Measurements from ENCODE around the gene CCDC92.
"Not testable (repeated sequence)": the region's sequence is repeated elsewhere in the genome, so short reads cannot be mapped to it uniquely, and the experiment has no call there.

CCDC92 gene

GRCh38 chr12:123936956-123937706, 35.5 kb downstream of the CCDC92 start:
- no peak for DNase-seq (ENCODE audit: low read depth in 2 of 2)

- no peak for DNase-seq (ENCODE audit: low read depth in 2 of 2)
These were observed 36.2 kb downstream of the CCDC92 start for GRCh38 chr12:123936471-123936870.

- no peak for DNase-seq (ENCODE audit: low read depth in 2 of 2)
These were observed 36.7 kb downstream of the CCDC92 start for GRCh38 chr12:123935956-123936355.

DNA sequence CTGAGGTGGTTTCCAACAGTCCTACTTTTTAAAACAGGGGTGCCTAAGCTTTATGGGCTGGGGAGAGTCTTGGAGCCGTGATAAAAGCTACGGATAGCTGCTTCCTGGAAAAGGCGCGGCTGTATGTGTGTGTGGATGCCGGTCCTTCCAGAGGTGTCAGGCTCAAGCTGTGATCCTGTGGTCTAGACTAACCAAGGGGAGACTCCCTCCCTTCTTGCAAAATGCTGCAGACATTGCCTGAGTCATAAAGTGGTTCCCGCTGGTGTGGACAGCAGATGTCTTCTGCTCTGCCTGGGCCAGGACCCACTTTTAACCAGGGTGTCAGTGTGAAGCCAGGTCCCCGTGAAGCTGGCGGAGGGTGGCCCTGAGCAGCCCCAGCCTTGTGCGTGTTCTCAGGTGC, 37.8 kb downstream of the CCDC92 start:
- DNase-seq (ENCODE audit: low read depth in 2 of 2) = no peak

GRCh38 chr12:123934016-123934620, 38.5 kb downstream of the CCDC92 start:
- no peak for DNase-seq (ENCODE audit: low read depth in 2 of 2)

DNA sequence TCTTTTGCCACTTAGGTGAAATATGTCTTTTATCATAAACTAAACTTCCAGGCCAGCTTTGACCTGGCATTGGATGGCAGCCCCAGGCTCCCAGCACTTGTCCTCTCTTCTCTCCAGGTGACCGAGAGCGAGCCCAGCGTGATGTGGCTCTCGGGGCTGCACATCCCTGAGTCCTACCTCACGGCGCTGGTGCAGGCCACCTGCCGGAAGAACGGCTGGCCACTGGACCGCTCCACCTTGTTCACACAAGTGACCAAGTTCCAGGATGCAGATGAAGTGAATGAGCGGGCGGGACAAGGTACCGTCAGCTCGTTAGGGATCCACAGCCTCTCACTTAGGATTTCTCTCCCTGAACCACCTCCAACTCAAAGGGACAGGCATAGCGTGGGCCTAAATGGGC, 39.4 kb downstream of the CCDC92 start:
- DNase-seq (ENCODE audit: low read depth in 2 of 2) = no peak

GRCh38 chr12:123931686-123932321, 40.8 kb downstream of the CCDC92 start:
- peak in 1 of 2 experiments; percentile 16 for DNase-seq (ENCODE audit: low read depth in 2 of 2)

- DNase-seq (ENCODE audit: low read depth in 2 of 2) = no peak
These were observed 42.6 kb downstream of the CCDC92 start for GRCh38 chr12:123929946-123930583.

DNA sequence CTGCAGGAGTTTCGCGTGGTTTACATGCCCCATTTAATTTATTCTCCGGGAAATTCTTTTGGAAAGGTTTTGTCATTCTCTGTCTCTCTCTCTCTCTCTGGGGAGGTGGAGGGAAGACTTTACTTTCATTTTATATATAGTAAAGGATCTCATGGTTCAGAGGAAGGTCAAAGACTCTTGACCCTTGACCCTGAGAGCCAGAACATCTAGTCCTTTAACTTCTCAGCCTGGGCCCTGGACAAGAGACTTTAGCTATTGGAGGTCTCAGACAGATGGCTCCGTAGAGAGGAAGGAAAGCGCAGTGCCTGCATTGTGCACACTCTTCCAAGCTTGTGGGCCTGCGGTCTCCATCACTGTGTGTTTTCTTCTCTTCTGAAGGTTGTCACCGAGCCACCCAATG, 43.7 kb downstream of the CCDC92 start:
- no peak for DNase-seq (ENCODE audit: low read depth in 2 of 2)

- DNase-seq (ENCODE audit: low read depth in 2 of 2) = no peak
These were observed 44.3 kb downstream of the CCDC92 start for GRCh38 chr12:123928274-123928865.

- no peak for DNase-seq (ENCODE audit: low read depth in 2 of 2)
These were observed 48.1 kb downstream of the CCDC92 start for GRCh38 chr12:123924539-123924938.

DNA sequence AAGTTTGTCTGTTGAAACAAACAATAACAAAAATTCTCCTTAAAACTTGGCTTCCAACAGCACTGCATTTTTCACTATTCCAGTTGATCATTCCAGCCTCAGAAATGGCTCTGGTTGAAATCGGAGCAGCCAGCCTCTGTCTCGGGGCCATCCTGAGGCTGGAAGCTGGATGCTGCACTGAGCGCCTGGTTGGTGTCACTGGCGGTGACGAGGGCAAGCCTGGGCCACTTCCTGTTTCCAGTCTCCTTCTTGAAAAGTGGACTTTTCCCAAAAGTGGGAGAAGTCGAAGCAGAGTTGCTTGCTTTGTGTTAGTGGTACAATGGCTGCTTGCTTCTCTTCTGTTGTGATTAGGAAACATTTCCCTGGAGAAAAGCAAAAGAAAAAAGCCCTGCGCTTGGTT, 48.7 kb downstream of the CCDC92 start:
- no peak for DNase-seq (ENCODE audit: low read depth in 2 of 2)

DNA sequence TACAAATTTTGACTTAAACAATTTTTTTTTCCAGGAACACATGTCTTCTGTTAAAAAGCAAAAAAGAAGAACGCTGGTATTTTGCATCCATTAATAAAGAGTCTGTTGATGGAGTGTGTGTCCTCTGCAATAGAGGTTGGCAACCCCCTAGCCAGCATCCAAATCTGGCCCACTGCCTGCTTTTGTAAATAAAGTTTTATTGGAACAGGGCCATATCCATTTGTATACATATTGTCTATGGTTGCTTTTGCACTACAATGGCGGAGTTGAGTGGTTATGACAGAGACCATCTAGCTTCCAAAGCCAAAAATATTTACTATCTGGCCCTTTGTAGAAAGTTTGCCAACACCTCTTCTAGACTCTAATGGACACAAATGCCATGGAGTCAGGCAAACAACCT, 49.6 kb downstream of the CCDC92 start:
- DNase-seq (ENCODE audit: low read depth in 2 of 2) = no peak

GRCh38 chr12:123919980-123920360, 52.7 kb downstream of the CCDC92 start:
- no peak for DNase-seq (ENCODE audit: low read depth in 2 of 2)

GRCh38 chr12:123917337-123917850, 55.2 kb downstream of the CCDC92 start:
- DNase-seq (ENCODE audit: low read depth in 2 of 2) = no peak

DNA sequence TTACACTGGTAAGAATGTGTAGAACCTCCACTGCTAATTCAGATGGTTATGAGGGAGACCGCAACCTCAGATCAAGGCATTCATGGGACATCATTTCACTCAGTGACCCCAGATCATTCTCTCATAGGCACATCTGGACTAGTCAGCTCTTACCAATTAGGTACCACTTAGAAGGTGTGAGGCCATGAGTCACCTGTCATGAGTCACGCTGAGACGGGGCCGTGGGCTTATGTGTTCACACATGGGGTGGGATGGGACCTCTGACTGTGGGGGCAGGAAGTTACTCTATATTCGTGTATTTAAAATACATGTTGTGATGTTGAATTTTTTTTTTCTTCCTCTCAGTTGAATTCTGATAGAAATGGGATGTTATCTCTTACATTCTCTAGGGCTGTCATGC, 55.9 kb downstream of the CCDC92 start:
- DNase-seq (ENCODE audit: low read depth in 2 of 2) = peak; percentile 33 to 36

- DNase-seq (ENCODE audit: low read depth in 2 of 2) = no peak
These were observed 57.8 kb downstream of the CCDC92 start for GRCh38 chr12:123914726-123915333.

DNA sequence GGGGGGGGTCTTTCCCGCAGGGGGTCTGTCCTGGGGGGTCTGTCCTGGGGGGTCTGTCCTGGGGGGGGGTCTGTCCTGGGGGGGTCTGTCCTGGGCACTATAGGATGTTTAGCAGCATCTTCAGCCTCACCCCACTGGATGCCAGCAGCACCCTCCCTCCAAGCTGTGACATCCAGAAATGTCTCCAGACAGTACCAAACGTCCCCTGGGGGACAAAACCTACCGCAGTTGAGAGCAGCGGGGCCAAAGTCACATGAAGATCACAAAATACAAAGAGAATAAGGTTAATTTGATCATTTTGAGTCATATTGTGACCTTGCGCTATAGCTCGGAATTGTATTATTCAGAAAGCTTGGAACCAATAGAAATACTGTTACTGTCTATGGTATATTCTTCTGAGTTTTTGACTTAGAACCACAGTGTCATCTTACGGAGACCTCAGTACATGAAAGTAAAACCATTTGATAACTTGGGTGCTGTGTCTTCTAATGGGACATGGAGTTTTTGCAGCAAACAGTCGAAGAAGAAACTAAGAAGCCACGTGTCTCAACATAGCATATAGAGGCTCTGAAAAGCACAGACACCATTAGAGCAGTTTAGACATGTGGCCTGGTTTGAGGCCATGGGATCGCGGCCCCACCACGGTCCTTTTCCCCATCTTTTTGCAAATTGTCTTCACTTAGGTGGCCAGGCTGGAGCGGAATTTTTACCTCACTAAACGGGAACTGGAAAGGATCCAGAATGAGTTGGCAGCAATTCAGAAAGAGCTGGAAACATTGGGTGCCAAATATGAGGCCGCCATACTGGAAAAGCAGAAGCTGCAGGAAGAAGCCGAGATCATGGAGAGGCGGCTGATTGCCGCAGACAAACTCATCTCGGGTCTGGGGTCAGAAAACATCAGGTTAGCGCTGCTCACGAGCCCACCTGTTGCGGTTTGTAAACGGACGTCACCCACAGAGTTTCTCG, 59.9 kb downstream of the CCDC92 start:
- no peak for DNase-seq (ENCODE audit: low read depth in 2 of 2)

DNA sequence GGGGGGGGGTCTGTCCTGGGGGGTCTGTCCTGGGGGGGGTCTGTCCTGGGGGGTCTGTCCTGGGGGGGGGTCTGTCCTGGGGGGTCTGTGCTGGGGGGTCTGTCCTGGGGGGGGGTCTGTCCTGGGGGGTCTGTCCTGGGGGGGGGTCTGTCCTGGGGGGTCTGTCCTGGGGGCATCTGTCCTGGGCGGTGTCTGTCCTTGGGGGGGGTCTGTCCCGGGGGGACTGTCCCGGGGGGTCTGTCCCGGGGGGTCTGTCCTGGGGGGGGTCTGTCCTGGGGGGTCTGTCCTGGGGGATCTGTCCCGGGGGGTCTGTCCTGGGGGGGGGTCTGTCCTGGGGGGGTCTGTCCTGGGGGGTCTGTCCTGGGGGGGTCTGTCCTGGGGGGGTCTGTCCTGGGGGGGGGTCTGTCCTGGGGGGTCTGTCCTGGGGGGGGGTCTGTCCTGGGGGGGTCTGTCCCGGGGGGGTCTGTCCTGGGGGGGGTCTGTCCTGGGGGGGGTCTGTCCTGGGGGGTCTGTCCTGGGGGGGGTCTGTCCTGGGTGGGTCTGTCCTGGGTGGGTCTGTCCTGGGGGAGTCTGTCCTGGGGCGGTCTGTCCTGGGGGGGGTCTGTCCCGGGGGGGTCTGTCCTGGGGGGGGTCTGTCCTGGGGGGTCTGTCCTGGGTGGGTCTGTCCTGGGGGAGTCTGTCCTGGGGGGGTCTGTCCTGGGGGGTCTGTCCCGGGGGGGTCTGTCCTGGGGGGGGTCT, 60.8 kb downstream of the CCDC92 start:
- DNase-seq (ENCODE audit: low read depth in 2 of 2) = not testable (repeated sequence)

- DNase-seq (ENCODE audit: low read depth in 2 of 2) = no peak
These were observed 61.9 kb downstream of the CCDC92 start for GRCh38 chr12:123910761-123911193.
